T-helper 17 cell (primary cell): Measurements from ENCODE around the gene DUT. TPM values are rescaled to one million over a fixed set of nuclear protein-coding genes. Genes with fewer than 3 reads are reported as not detected.
A peak's percentile ranks its signal among the peaks of the same experiment; 100 is the strongest.

Source experiments
- ATAC-seq: fragments of 150-1000 bp; cut with Tn5 transposase; 2 replicates; pipeline ENCODE4 v1.10.0; 2021; ENCODE audit warnings: mild to moderate bottlenecking, moderate library complexity
- DNase-seq, 3 donors: peaks; one replicate each; pipeline versions ENCODE4 v3.0.0 to v3.0.0-alpha.2; 2020 to 2021
- H3K9me3 ChIP-seq: one replicate; pipeline ENCODE4 v1.7.0; 2013; ENCODE audit warnings: low read length, mild to moderate bottlenecking; ENCODE audit not compliant: control insufficient read depth, poor library complexity, severe bottlenecking
- H3K27ac Mint-ChIP-seq: one replicate; pipeline ENCODE4 v1.8.0; 2022; ENCODE audit warnings: mild to moderate bottlenecking, moderate library complexity, mixed read lengths
- H3K27me3 Mint-ChIP-seq: one replicate; pipeline ENCODE4 v1.8.0; 2022; ENCODE audit warnings: mixed read lengths
- H3K36me3 Mint-ChIP-seq: one replicate; pipeline ENCODE4 v1.8.0; 2022; ENCODE audit warnings: low read depth, mixed read lengths
- H3K4me1 Mint-ChIP-seq: one replicate; pipeline ENCODE4 v1.8.0; 2022; ENCODE audit warnings: mild to moderate bottlenecking, mixed read lengths
- H3K4me3 Mint-ChIP-seq: one replicate; pipeline ENCODE4 v1.8.0; 2022; ENCODE audit warnings: mild to moderate bottlenecking, moderate library complexity, mixed read lengths
- total RNA-seq, 4 donors: library from RNA in 2 of 4; stranded (reverse) in 2 of 4; gene quantifications; one replicate each; pipeline ENCODE4 v1.2.3 and lab custom pipeline; 2022 to 2026

DUT gene
- total RNA-seq, 2 donors from 2014 or later: 64.1 to 70.1 TPM

- ATAC-seq (no peak), DNase-seq (no peak)
- H3K4me1 Mint-ChIP-seq: peaks cover 10% of the 10 kb centered on the region
- H3K36me3 Mint-ChIP-seq: peaks cover 2% of the 10 kb centered on the region
- H3K4me3 Mint-ChIP-seq: no peak overlapping the region
- H3K27me3 Mint-ChIP-seq: no peaks in the 10 kb centered on the region
- H3K27ac Mint-ChIP-seq: no peak overlapping the region
- H3K9me3 ChIP-seq: no peaks in the 10 kb centered on the region
Observed at GRCh38 chr15:48336940-48337339, 5.7 kb downstream of the DUT start.

GRCh38 chr15:48337607-48338006 lies 6.4 kb downstream of the DUT start:
- ATAC-seq: no peak
- no peak overlapping the region for H3K27ac Mint-ChIP-seq

GRCh38 chr15:48340111-48340510 lies 8.9 kb downstream of the DUT start:
- H3K27me3 Mint-ChIP-seq: no peaks in the 10 kb centered on the region
- H3K4me3 Mint-ChIP-seq: no peak overlapping the region
- no peaks in the 10 kb centered on the region for H3K36me3 Mint-ChIP-seq
- H3K27ac Mint-ChIP-seq: no peak overlapping the region
- H3K4me1 Mint-ChIP-seq: peaks cover 5% of the 10 kb centered on the region
- DNase-seq: no peak
- ATAC-seq: peak; percentile 57
- H3K9me3 ChIP-seq: no peaks in the 10 kb centered on the region

More at GRCh38 chr15:48337607-48338006, 6.4 kb downstream of the DUT start:
- peaks cover 10% of the 10 kb centered on the region for H3K4me1 Mint-ChIP-seq
- no peaks in the 10 kb centered on the region for H3K9me3 ChIP-seq
- no peaks in the 10 kb centered on the region for H3K27me3 Mint-ChIP-seq
- H3K4me3 Mint-ChIP-seq: no peak overlapping the region
- H3K36me3 Mint-ChIP-seq: peaks cover 2% of the 10 kb centered on the region
- DNase-seq: no peak

- DNase-seq (no peak), ATAC-seq (no peak)
- H3K27ac Mint-ChIP-seq: no peak overlapping the region
- H3K36me3 Mint-ChIP-seq: no peaks in the 10 kb centered on the region
- H3K4me3 Mint-ChIP-seq: no peak overlapping the region
- H3K9me3 ChIP-seq: no peaks in the 10 kb centered on the region
- H3K4me1 Mint-ChIP-seq: peaks cover 2% of the 10 kb centered on the region
- no peaks in the 10 kb centered on the region for H3K27me3 Mint-ChIP-seq
Observed at GRCh38 chr15:48343865-48344264, 12.6 kb downstream of the DUT start.

GRCh38 chr15:48345516-48345915 lies 14.3 kb downstream of the DUT start:
- H3K36me3 Mint-ChIP-seq: no peaks in the 10 kb centered on the region
- no peak for ATAC-seq
- peaks cover 2% of the 10 kb centered on the region for H3K4me1 Mint-ChIP-seq
- H3K9me3 ChIP-seq: no peaks in the 10 kb centered on the region
- no peak overlapping the region for H3K27ac Mint-ChIP-seq
- no peaks in the 10 kb centered on the region for H3K27me3 Mint-ChIP-seq
- no peak for DNase-seq
- H3K4me3 Mint-ChIP-seq: no peak overlapping the region

- no peaks in the 10 kb centered on the region for H3K9me3 ChIP-seq
- DNase-seq: peak in 2 of 3 donors; percentile 10 to 38
- peaks cover 22% of the 10 kb centered on the region for H3K27me3 Mint-ChIP-seq
- ATAC-seq: peak; percentile 88
- H3K4me1 Mint-ChIP-seq: peaks cover 6% of the 10 kb centered on the region
- no peak overlapping the region for H3K4me3 Mint-ChIP-seq
- H3K27ac Mint-ChIP-seq: no peak overlapping the region
- peaks cover 3% of the 10 kb centered on the region for H3K36me3 Mint-ChIP-seq
Observed at GRCh38 chr15:48352474-48353072, 21.3 kb downstream of the DUT start.

GRCh38 chr15:48354694-48355303 lies 23.6 kb downstream of the DUT start:
- no peaks in the 10 kb centered on the region for H3K9me3 ChIP-seq
- H3K4me3 Mint-ChIP-seq: no peak overlapping the region
- H3K27ac Mint-ChIP-seq: no peak overlapping the region
- peaks cover 3% of the 10 kb centered on the region for H3K36me3 Mint-ChIP-seq
- peaks cover 13% of the 10 kb centered on the region for H3K4me1 Mint-ChIP-seq
- ATAC-seq (no peak), DNase-seq (no peak)
- peaks cover 22% of the 10 kb centered on the region for H3K27me3 Mint-ChIP-seq

- H3K27me3 Mint-ChIP-seq: peaks cover 22% of the 10 kb centered on the region
- peaks cover 13% of the 10 kb centered on the region for H3K4me1 Mint-ChIP-seq
- H3K9me3 ChIP-seq: no peaks in the 10 kb centered on the region
- H3K4me3 Mint-ChIP-seq: no peak overlapping the region
- H3K36me3 Mint-ChIP-seq: peaks cover 3% of the 10 kb centered on the region
- DNase-seq (no peak), ATAC-seq (no peak)
- H3K27ac Mint-ChIP-seq: no peak overlapping the region
Observed at GRCh38 chr15:48355377-48355776, 24.1 kb downstream of the DUT start.

GRCh38 chr15:48358229-48359152 lies 27.3 kb downstream of the DUT start:
- DNase-seq (no peak), ATAC-seq (no peak)
- no peak overlapping the region for H3K4me3 Mint-ChIP-seq
- peaks cover 14% of the 10 kb centered on the region for H3K27me3 Mint-ChIP-seq
- no peaks in the 10 kb centered on the region for H3K9me3 ChIP-seq
- H3K4me1 Mint-ChIP-seq: peaks cover 12% of the 10 kb centered on the region
- no peaks in the 10 kb centered on the region for H3K36me3 Mint-ChIP-seq
- no peak overlapping the region for H3K27ac Mint-ChIP-seq

GRCh38 chr15:48360841-48361240 lies 29.6 kb downstream of the DUT start:
- Mint-ChIP-seq H3K27ac (no peak overlapping the region), H3K4me1 (peaks cover 7% of the 10 kb centered on the region), H3K4me3 (no peak overlapping the region), H3K36me3 (no peaks in the 10 kb centered on the region), H3K27me3 (peaks cover 7% of the 10 kb centered on the region)
- DNase-seq: no peak
- H3K9me3 ChIP-seq: no peaks in the 10 kb centered on the region
- no peak for ATAC-seq

- no peak for ATAC-seq
- peaks cover 11% of the 10 kb centered on the region for H3K27me3 Mint-ChIP-seq
- H3K36me3 Mint-ChIP-seq: no peaks in the 10 kb centered on the region
- no peak for DNase-seq
- peaks cover 7% of the 10 kb centered on the region for H3K4me1 Mint-ChIP-seq
- H3K27ac Mint-ChIP-seq: no peak overlapping the region
- H3K4me3 Mint-ChIP-seq: no peak overlapping the region
- no peaks in the 10 kb centered on the region for H3K9me3 ChIP-seq
Observed at GRCh38 chr15:48361685-48362084, 30.5 kb downstream of the DUT start.

GRCh38 chr15:48363474-48363873 lies 32.2 kb downstream of the DUT start:
- H3K27me3 Mint-ChIP-seq: peaks cover 23% of the 10 kb centered on the region
- ATAC-seq (no peak), DNase-seq (no peak)
- H3K4me3 Mint-ChIP-seq: no peak overlapping the region
- H3K9me3 ChIP-seq: no peaks in the 10 kb centered on the region
- H3K36me3 Mint-ChIP-seq: peaks cover 3% of the 10 kb centered on the region
- peaks cover 5% of the 10 kb centered on the region for H3K4me1 Mint-ChIP-seq
- H3K27ac Mint-ChIP-seq: no peak overlapping the region

GRCh38 chr15:48365575-48365974 lies 34.3 kb downstream of the DUT start:
- Mint-ChIP-seq H3K36me3 (peaks cover 3% of the 10 kb centered on the region), H3K27me3 (peaks cover 32% of the 10 kb centered on the region), H3K4me3 (no peak overlapping the region), H3K27ac (no peak overlapping the region), H3K4me1 (peaks cover 2% of the 10 kb centered on the region)
- ATAC-seq (no peak), DNase-seq (no peak)
- H3K9me3 ChIP-seq: no peaks in the 10 kb centered on the region
